PC-3 (cell line): ENCODE measurements around the gene SEMA4G. TPM values are rescaled to one million over a fixed set of nuclear protein-coding genes. Genes with fewer than 3 reads are reported as not detected.
A peak's percentile ranks its signal among the peaks of the same experiment; 100 is the strongest.

Experiments
- ATAC-seq: fragments of 200-7000 bp; cut with Tn5 transposase; 2 replicates; pipeline ENCODE4 v1.9.1; 2020; ENCODE audit warnings: mild to moderate bottlenecking, moderate library complexity
- Bru-seq: library from RNA; stranded (reverse); fragments of 400-500 nt; gene quantifications from one replicate; lab custom pipeline; 2021; lab: Mats Ljungman, UMichigan
- BruChase-seq, 2 experiments: library from RNA; stranded (reverse); fragments of 400-500 nt; gene quantifications; one replicate each; lab custom pipeline; 2021; lab: Mats Ljungman, UMichigan
- BruUV-seq: library from RNA; stranded (reverse); fragments of 400-500 nt; replicated peaks from 2 replicates; lab custom pipeline; 2021; lab: Mats Ljungman, UMichigan
- CTCF ChIA-PET: fragments of 300-600 bp; sonication (Branson Sonifier 250); formaldehyde crosslinking; loops from one replicate; lab custom pipeline; 2022; ENCODE audit warnings: antibody characterized with exemption; lab: Charles Lee
- POLR2A ChIA-PET: fragments of 300-600 bp; sonication (Branson Sonifier 250); formaldehyde crosslinking; loops from one replicate; lab custom pipeline; 2022; ENCODE audit warnings: antibody characterized with exemption; ENCODE audit not compliant: unreplicated experiment; lab: Charles Lee
- DNase-seq: peaks from one replicate; pipeline ENCODE4 v3.0.0-alpha.2; 2015
- H2AFZ ChIP-seq: fragments of 300-600 bp; sonication (generic); 2 replicates; pipeline ENCODE4 v1.6.0; 2016; ENCODE audit warnings: antibody characterized with exemption, low read length
- H3F3A ChIP-seq: fragments of 300-600 bp; sonication (generic); one replicate; pipeline ENCODE4 v1.6.0; 2017; ENCODE audit warnings: antibody characterized with exemption, low read length, control low read depth, mild to moderate bottlenecking; ENCODE audit not compliant: unreplicated experiment
- H3K27ac ChIP-seq: fragments of 300-600 bp; sonication (generic); 2 replicates; pipeline ENCODE4 v1.5.1; 2016; ENCODE audit warnings: mild to moderate bottlenecking, low read length
- H3K27me3 ChIP-seq: fragments of 300-600 bp; sonication (generic); 2 replicates; pipeline ENCODE4 v1.6.1; 2016; ENCODE audit warnings: low read length, mixed read lengths
- H3K36me3 ChIP-seq: fragments of 300-600 bp; sonication (generic); 2 replicates; pipeline ENCODE4 v1.6.1; 2016; ENCODE audit warnings: low read depth, mixed run types, low read length, mixed read lengths
- H3K4me1 ChIP-seq: fragments of 300-600 bp; sonication (generic); 2 replicates; pipeline ENCODE4 v1.5.1; 2016; ENCODE audit warnings: low read length; ENCODE audit not compliant: insufficient read depth
- H3K4me2 ChIP-seq: fragments of 300-600 bp; sonication (generic); 2 replicates; pipeline ENCODE4 v1.6.0; 2016; ENCODE audit warnings: low read length
- H3K4me3 ChIP-seq: fragments of 300-600 bp; sonication (generic); 2 replicates; pipeline ENCODE4 v1.5.1; 2016; ENCODE audit warnings: mild to moderate bottlenecking, low read length, mixed read lengths
- H3K79me2 ChIP-seq: fragments of 300-600 bp; sonication (generic); 2 replicates; pipeline ENCODE4 v1.6.1; 2017; ENCODE audit warnings: low read length, mixed read lengths
- H3K9ac ChIP-seq: fragments of 300-600 bp; sonication (generic); 2 replicates; pipeline ENCODE4 v1.6.0; 2016; ENCODE audit warnings: mild to moderate bottlenecking, low read length
- H3K9me2 ChIP-seq: fragments of 300-600 bp; sonication (generic); replicated peaks from 2 replicates; pipeline ENCODE4 v1.6.1; 2016; ENCODE audit warnings: mixed run types, low read length, mixed read lengths
- H3K9me3 ChIP-seq: fragments of 300-600 bp; sonication (generic); 2 replicates; pipeline ENCODE4 v1.6.1; 2016; ENCODE audit warnings: low read length, mixed read lengths
- H4K20me1 ChIP-seq: fragments of 300-600 bp; sonication (generic); 2 replicates; pipeline ENCODE4 v1.6.1; 2016; ENCODE audit warnings: low read length, mixed read lengths
- CTCF ChIP-seq: fragments of 300-600 bp; sonication (generic); conservative IDR thresholded peaks from 2 replicates; pipeline ENCODE4 v1.5.1; 2017; ENCODE audit warnings: antibody characterized with exemption, low read depth, mild to moderate bottlenecking, low read length
- EZH2 ChIP-seq: fragments of 300-600 bp; sonication (generic); IDR thresholded peaks from one replicate; pipeline ENCODE4 v1.6.1; 2017; ENCODE audit warnings: antibody characterized with exemption, mild to moderate bottlenecking, low read length; ENCODE audit not compliant: unreplicated experiment
- EZH2phosphoT487 ChIP-seq: fragments of 300-600 bp; sonication (generic); IDR thresholded peaks from 2 replicates; pipeline ENCODE4 v1.6.1; 2018; ENCODE audit warnings: mild to moderate bottlenecking, antibody characterized with exemption, low read length, borderline replicate concordance
- intact Hi-C: fragments of 100-400 bp; cut with micrococcal nuclease; formaldehyde crosslinking; loops from 2 replicates; pipeline ENCODE4 v1.9.0; 2023
- long read RNA-seq: library from polyadenylated mRNA; unstranded; transcript quantifications from one replicate; pipeline ENCODE4 v2.0.0, GENCODE V29; 2021; ENCODE audit not compliant: unreplicated experiment
- total RNA-seq: library from RNA; depleted of rRNA; stranded (reverse); fragments of >200 nt; gene quantifications from 2 replicates; pipeline ENCODE4 v1.2.3, GENCODE V29; 2014; rRNA removed

SEMA4G gene
- total RNA-seq: 2.6 TPM in 2 replicates
- percentile 40 among the genes with signal in this experiment for Bru-seq, nascent RNA
- percentile 50 among the genes with signal in this experiment for BruChase-seq, experiment 1, labeled RNA remaining after a 6-hour chase
- BruChase-seq, experiment 2, labeled RNA remaining after a 2-hour chase: percentile 47 among the genes with signal in this experiment
- long read RNA-seq, partial matches to known transcripts: 1 of 4 reads
- long read RNA-seq, other reads (novel, unspliced or antisense): 2 of 4 reads

GRCh38 chr10:100969187-100970075 is at the start of gene SEMA4G:
TSS of gene SEMA4G (plus strand) at chr10:100969504. CDS start at chr10:100972913, 3,409 bp downstream.
- peak; percentile 82 for ATAC-seq
- peak within 1 kb of the TSS; percentile 89 for H2AFZ ChIP-seq
- no peaks in the 10 kb centered on the region for H3F3A ChIP-seq
- TF ChIP-seq EZH2 (no peak), CTCF (peak; percentile 59)
- DNase-seq: peak; percentile 34
- H3K27me3 ChIP-seq: no peaks in the 10 kb centered on the region
- H4K20me1 ChIP-seq: no peaks in the 10 kb centered on the region
- H3K36me3 ChIP-seq: no peaks in the 10 kb centered on the region; the same call in 1 of the 2 replicates
- peak within 1 kb of the TSS; percentile 34 for H3K9ac ChIP-seq
- POLR2A ChIA-PET: no interaction called here
- no peaks in the 10 kb centered on the region for H3K9me2 ChIP-seq
- H3K79me2 ChIP-seq: no peaks in the 10 kb centered on the region
- CTCF ChIA-PET: interaction anchor here (0.7 kb wide), 1 partner anchor 73 kb away, joined by 5 read pairs; no protein-coding TSS in a partner anchor
- no peaks in the 10 kb centered on the region for H3K9me3 ChIP-seq
- peaks cover 6% of the 10 kb centered on the region; the same call in 1 of the 2 replicates for H3K4me1 ChIP-seq
- intact Hi-C loops: no loop called here
- H3K27ac ChIP-seq: no peak within 1 kb of the TSS
- BruUV-seq: no TSS peak
- H3K4me2 ChIP-seq: peak within 1 kb of the TSS; percentile 99
- H3K4me3 ChIP-seq: peak within 1 kb of the TSS; percentile 77

GRCh38 chr10:100923580-100923979 is 45.7 kb upstream of the SEMA4G start:
- no peaks in the 10 kb centered on the region for H3K27me3 ChIP-seq
- no peaks in the 10 kb centered on the region for H3K9me3 ChIP-seq
- CTCF ChIA-PET: no interaction called here
- H3K4me2 ChIP-seq: no peak overlapping the region
- no peaks in the 10 kb centered on the region for H3K79me2 ChIP-seq
- intact Hi-C loops: no loop called here
- peak; percentile 59 for ATAC-seq
- no peaks in the 10 kb centered on the region for H4K20me1 ChIP-seq
- H3F3A ChIP-seq: no peaks in the 10 kb centered on the region
- DNase-seq: peak; percentile 32
- H2AFZ ChIP-seq: no peak overlapping the region
- H3K9me2 ChIP-seq: no peaks in the 10 kb centered on the region
- no peak overlapping the region for H3K27ac ChIP-seq
- H3K9ac ChIP-seq: no peak overlapping the region
- H3K4me1 ChIP-seq: no peaks in the 10 kb centered on the region
- BruUV-seq: no TSS peak
- POLR2A ChIA-PET: no interaction called here
- no peak overlapping the region for H3K4me3 ChIP-seq
- peaks cover 37% of the 10 kb centered on the region for H3K36me3 ChIP-seq
- no peak for TF ChIP-seq EZH2
- no peak for TF ChIP-seq CTCF
- no peak for TF ChIP-seq EZH2phosphoT487
